ENCODE results near the gene PNPLA7. TPM values are rescaled to one million over a fixed set of nuclear protein-coding genes. Genes with fewer than 3 reads are reported as not detected.
A peak's percentile ranks its signal among the peaks of the same experiment; 100 is the strongest.

Gene PNPLA7
- total and polyA plus RNA-seq, 10 of the 15 experiments (the other 5 are each of a cell fraction or from before 2014, with no cell fraction given): 0.04 to 0.85 (median 0.19) TPM; not detected in 1

DNA sequence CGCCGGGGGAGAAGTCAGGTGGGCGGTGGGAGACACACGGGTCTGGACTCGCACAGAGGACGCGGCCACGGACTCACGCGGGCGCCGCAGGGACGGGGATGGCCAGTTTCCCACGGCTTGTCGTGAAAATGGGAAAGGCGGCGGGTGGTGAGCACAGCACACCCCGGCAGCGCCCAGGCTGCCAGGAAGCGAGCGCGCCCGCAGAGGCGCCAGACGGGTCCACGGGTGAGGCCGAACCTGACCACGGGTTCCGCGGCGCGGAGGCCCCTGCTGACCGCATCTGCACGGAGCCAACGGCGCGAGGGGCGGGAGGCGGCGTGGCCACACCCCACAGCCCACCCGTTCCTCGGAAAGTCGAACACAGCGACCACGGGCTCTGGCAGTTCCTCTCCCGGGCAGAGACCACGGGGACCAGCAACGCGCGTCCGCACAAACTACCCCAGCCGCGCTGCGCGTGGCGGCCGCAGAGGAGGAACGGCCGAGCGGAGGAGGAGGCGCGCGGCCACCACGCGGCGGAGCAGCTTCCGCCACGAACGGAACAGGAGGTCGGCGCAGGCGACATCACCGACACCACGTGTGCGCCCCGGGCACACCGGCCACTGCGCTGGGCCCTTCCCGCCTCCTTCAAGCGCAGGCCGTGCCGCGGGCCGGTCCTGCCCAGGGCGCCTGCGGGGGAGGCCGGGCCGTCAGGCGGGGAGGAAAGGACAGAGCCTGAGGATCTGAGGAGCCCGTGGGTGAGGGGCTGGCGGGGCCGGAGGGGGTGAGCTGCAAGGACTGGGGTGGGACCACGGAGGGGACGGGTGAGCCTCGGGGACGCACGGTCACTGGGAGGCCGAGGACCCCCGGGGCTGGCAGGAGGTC, 132.8 kb downstream of the PNPLA7 start:
- H3K27me3 ChIP-seq (replicated peaks in 1 of 2; ENCODE audit: control insufficient read depth in 2 of 2, insufficient read depth in 2 of 2, low read length in 1 of 2): no peaks in the 10 kb centered on the region
- H3K4me1 ChIP-seq (ENCODE audit: control insufficient read depth, insufficient read depth, low read length): peaks cover 8% of the 10 kb centered on the region; the same call in 1 of the 2 replicates
- ATAC-seq (peak; percentile 86), FAIRE-seq (no peak), DNase-seq (ENCODE audit: low read depth, low spot score) (no peak)
- in situ Hi-C loops (cut with MboI): no loop called here
- WGBS (ENCODE audit: insufficient coverage, insufficient replicate concordance, low lambda C conversion rate, missing lambda C conversion rate): 40% methylated on average over 70 of the region's 99 CpGs
- SMC1A ChIA-PET (ENCODE audit: uncharacterized antibody, unreplicated experiment): no interaction called here
- peaks cover 17% of the 10 kb centered on the region for H3K79me2 ChIP-seq (ENCODE audit: control insufficient read depth, insufficient read depth, low read length)
- peak overlapping the region; percentile 49; the same call in 1 of the 2 replicates for H3K4me3 ChIP-seq
- H2AFZ ChIP-seq (ENCODE audit: control insufficient read depth, low read depth, low read length): peak overlapping the region; percentile 79
- RAD21 ChIA-PET (ENCODE audit: unreplicated experiment): interaction anchor here (1.2 kb wide), 1 partner anchor 163 kb away, joined by 3 read pairs; no protein-coding TSS in a partner anchor
- peak overlapping the region; percentile 36; the same call in 1 of the 2 replicates for H3K4me2 ChIP-seq (ENCODE audit: control insufficient read depth, insufficient read depth)
- H3K9ac ChIP-seq (ENCODE audit: control insufficient read depth, insufficient read depth, low read length): peak overlapping the region; percentile 50
- H3K9me3 ChIP-seq (replicated peaks; ENCODE audit: control insufficient read depth, insufficient read depth, low read length): no peaks in the 10 kb centered on the region
- BruUV-seq (replicated peaks): no TSS peak
- POLR2A ChIA-PET: no interaction called here
- H4K20me1 ChIP-seq (ENCODE audit: control insufficient read depth, insufficient read depth): no peaks in the 10 kb centered on the region
- CTCF ChIA-PET: interaction anchor here (0.9 kb wide), 1 partner anchor 7 kb away, joined by 3 read pairs; no protein-coding TSS in a partner anchor
- intact Hi-C loops (cut with micrococcal nuclease; ENCODE audit: unreplicated experiment): no loop called here
- peak overlapping the region; percentile 13 for H3K27ac ChIP-seq (ENCODE audit: control insufficient read depth, insufficient read depth)
- no peaks in the 10 kb centered on the region for H3K36me3 ChIP-seq (ENCODE audit: control insufficient read depth in 2 of 2, insufficient read depth in 2 of 2, low read length in 1 of 2)
- TF ChIP-seq SMAD5 (IDR thresholded peaks at IDR 0.05; ENCODE audit: low read depth) (no peak), ZBED1 (IDR thresholded peaks at IDR 0.05; ENCODE audit: borderline replicate concordance) (no peak), JUND (IDR thresholded peaks at IDR 0.05; ENCODE audit: low read depth, low read length) (no peak), HDAC6 (IDR thresholded peaks at IDR 0.05; ENCODE audit: unreplicated experiment) (peak; percentile 84), STAT3 (IDR thresholded peaks at IDR 0.05; ENCODE audit: low read depth, low read length) (no peak), SMC3 (IDR thresholded peaks at IDR 0.05; ENCODE audit: borderline replicate concordance, low read length) (no peak), RUNX3 (IDR thresholded peaks at IDR 0.05; ENCODE audit: low read length) (peak; percentile 25; the same call in 1 of the 2 replicates), CBFB (IDR thresholded peaks at IDR 0.05; ENCODE audit: low read depth) (no peak), POLR2AphosphoS5 (IDR thresholded peaks at IDR 0.05; ENCODE audit: low read length) (no peak), CEBPB (IDR thresholded peaks at IDR 0.05; ENCODE audit: borderline replicate concordance in 1 of 2, low read depth in 2 of 2, low read length in 2 of 2) (no peak), RBBP5 (conservative IDR thresholded peaks at IDR 0.05) (no peak), EGR1 (IDR thresholded peaks at IDR 0.05; ENCODE audit: borderline replicate concordance in 1 of 2, low read depth in 2 of 2, low read length in 2 of 2) (peak in 1 of 2 experiments; percentile 10; a peak in 1 of 3 replicates), BRCA1 (IDR thresholded peaks at IDR 0.05; ENCODE audit: low read depth, low read length) (no peak)
- TF ChIP-seq, protein P1, sequence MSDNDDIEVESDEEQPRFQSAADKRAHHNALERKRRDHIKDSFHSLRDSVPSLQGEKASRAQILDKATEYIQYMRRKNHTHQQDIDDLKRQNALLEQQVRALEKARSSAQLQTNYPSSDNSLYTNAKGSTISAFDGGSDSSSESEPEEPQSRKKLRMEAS (IDR thresholded peaks at IDR 0.05; ENCODE audit: low read depth, low read length): peak; percentile 85
- TF ChIP-seq, protein P2, sequence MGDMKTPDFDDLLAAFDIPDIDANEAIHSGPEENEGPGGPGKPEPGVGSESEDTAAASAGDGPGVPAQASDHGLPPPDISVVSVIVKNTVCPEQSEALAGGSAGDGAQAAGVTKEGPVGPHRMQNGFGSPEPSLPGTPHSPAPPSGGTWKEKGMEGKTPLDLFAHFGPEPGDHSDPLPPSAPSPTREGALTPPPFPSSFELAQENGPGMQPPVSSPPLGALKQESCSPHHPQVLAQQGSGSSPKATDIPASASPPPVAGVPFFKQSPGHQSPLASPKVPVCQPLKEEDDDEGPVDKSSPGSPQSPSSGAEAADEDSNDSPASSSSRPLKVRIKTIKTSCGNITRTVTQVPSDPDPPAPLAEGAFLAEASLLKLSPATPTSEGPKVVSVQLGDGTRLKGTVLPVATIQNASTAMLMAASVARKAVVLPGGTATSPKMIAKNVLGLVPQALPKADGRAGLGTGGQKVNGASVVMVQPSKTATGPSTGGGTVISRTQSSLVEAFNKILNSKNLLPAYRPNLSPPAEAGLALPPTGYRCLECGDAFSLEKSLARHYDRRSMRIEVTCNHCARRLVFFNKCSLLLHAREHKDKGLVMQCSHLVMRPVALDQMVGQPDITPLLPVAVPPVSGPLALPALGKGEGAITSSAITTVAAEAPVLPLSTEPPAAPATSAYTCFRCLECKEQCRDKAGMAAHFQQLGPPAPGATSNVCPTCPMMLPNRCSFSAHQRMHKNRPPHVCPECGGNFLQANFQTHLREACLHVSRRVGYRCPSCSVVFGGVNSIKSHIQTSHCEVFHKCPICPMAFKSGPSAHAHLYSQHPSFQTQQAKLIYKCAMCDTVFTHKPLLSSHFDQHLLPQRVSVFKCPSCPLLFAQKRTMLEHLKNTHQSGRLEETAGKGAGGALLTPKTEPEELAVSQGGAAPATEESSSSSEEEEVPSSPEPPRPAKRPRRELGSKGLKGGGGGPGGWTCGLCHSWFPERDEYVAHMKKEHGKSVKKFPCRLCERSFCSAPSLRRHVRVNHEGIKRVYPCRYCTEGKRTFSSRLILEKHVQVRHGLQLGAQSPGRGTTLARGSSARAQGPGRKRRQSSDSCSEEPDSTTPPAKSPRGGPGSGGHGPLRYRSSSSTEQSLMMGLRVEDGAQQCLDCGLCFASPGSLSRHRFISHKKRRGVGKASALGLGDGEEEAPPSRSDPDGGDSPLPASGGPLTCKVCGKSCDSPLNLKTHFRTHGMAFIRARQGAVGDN (IDR thresholded peaks at IDR 0.05): peak; percentile 89
- TF ChIP-seq, protein P3, sequence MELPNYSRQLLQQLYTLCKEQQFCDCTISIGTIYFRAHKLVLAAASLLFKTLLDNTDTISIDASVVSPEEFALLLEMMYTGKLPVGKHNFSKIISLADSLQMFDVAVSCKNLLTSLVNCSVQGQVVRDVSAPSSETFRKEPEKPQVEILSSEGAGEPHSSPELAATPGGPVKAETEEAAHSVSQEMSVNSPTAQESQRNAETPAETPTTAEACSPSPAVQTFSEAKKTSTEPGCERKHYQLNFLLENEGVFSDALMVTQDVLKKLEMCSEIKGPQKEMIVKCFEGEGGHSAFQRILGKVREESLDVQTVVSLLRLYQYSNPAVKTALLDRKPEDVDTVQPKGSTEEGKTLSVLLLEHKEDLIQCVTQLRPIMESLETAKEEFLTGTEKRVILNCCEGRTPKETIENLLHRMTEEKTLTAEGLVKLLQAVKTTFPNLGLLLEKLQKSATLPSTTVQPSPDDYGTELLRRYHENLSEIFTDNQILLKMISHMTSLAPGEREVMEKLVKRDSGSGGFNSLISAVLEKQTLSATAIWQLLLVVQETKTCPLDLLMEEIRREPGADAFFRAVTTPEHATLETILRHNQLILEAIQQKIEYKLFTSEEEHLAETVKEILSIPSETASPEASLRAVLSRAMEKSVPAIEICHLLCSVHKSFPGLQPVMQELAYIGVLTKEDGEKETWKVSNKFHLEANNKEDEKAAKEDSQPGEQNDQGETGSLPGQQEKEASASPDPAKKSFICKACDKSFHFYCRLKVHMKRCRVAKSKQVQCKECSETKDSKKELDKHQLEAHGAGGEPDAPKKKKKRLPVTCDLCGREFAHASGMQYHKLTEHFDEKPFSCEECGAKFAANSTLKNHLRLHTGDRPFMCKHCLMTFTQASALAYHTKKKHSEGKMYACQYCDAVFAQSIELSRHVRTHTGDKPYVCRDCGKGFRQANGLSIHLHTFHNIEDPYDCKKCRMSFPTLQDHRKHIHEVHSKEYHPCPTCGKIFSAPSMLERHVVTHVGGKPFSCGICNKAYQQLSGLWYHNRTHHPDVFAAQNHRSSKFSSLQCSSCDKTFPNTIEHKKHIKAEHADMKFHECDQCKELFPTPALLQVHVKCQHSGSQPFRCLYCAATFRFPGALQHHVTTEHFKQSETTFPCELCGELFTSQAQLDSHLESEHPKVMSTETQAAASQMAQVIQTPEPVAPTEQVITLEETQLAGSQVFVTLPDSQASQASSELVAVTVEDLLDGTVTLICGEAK (IDR thresholded peaks at IDR 0.05; ENCODE audit: borderline replicate concordance): no peak

All from GM12878 (cell line).